Suppressor macrophage treated with lipopolysaccharide for 4 hours (primary cell): ENCODE measurements around the gene PNPLA7.
A peak's percentile ranks its signal among the peaks of the same experiment; 100 is the strongest.

ENCODE experiments used
- DNase-seq: peaks from one replicate; pipeline ENCODE4 v3.0.0-alpha.2; 2020

The PNPLA7 gene

DNA sequence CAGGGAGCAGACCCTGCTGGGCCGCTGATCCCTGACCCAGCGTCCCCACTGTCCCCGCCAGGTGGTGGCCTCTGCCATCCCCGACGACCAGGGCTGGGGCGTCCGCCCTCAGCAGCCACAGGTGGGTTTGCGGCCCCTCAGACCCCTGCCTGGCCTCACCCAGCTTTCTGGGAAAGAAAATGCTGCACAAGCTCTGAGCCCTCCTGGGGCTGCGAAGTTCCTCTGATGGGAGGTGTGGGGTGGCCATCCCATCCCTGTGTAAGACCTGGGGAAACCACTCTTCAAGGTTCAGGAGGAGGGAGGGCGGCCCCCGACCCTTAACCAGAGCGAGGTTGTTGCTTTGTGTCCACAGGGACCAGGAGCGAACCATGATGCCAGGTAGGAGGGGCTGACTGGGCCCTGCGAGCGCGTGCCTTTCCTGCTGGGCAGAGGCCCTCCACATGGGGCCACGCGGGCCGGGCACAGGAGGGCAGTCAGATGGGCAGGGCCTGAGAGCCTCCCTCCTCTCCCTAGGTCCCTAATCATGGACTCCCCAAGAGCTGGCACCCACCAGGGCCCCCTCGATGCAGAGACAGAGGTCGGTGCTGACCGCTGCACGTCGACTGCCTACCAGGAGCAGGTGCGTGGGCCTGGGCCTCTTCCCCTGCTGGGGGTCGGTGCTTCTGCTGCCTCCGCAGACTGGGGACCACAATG lies 119.3 kb downstream of the PNPLA7 start:
- DNase-seq, result no peak

DNA sequence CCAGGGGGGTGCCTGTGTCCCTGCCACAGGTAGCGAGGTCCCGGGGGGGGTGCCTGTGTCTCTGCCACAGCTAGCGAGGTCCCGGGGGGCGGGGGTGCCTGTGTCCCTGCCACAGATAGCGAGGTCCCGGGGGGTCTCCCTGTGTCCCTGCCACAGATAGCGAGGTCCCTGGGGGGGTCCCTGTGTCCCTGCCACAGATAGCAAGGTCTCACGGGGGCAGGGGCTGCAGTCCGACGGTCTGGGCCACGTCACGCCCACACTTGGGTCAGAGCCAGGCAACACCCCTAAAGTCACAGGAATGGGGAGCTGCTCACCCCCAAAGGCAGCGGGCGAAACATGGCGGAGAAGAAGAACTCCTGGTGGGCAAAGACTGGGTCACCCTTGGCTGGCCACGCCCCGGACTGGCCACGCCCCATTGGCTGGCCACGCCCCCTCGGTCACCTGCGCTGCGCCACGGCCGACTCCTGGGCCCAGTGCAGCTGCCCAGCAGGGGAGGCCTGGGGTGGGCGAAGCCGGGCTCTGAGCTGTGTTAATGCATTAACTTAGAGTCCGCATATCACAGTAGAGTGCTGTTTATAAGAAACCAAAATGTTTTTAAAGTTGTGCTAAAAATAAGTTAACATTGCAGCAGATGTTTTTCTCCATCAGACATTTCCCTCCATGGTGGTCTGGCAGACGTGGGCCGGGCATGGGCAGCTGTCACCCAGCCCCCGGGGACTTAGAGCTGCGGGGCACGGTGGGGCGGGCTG lies 120.1 kb downstream of the PNPLA7 start:
- DNase-seq, result no peak

DNA sequence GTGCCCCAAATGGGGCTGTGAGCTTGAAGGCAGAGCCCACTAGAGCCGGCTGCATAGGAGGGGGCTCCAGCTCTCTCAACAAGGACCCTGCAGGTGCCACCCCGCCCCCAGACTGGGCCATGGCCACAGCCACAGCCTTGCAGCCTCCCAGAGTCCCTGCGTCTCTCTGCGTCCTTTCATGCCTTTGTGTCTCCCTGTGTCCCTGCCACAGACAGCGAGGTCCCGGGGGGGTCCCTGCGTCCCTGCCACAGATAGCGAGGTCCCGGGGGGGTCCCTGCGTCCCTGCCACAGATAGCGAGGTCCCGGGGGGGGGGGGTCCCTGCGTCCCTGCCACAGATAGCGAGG lies 120.7 kb downstream of the PNPLA7 start:
- DNase-seq, result no peak

DNA sequence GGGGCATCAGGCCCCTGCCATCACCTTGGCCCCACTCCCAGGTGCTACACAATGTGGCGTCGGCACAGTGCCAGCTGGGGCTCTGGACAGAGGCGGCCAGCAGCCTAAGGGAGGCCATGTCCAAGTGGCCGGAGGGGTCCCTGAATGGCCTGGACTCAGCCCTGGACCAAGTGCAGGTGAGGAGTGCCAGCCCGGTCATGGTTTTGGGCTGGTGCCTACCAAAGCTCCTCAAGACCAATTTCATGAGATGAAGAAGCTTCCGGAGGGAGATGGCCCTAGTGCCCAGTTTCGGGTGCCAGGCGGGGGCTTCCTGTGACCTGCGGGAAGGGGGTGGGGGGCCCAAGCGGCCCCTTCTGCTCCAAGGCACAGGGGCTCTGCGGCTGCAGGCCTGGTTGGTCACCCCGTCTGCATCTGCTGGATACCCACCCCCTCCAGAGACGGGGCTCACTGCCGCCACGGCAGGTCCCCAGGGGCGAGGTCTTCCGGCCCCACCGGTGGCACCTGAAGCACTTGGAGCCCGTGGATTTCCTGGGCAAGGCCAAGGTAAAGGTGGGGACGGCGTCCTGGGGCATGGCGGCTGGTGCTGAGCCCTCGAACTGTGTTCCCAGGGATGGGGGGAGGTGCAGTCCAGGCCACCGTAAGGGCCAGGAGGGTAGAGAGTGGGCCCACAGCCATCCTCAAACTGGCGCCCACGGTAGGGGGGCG lies 121.2 kb downstream of the PNPLA7 start:
- DNase-seq, result no peak

DNA sequence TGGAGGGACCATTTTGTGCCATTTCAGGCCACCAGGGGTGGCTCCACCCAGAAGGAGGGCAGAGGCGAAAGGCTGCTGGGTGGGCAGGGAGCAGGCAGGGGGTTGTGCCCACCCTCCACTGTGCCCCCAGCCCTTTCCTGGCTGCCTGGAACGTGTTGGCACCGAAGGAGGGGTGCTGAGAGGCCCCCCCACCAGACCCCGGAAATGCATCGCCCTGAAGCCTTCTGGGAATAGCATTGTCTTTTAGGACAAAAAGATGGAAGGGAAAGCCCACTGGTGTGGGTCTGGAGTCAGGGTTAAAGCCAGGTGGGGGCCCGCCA lies 121.9 kb downstream of the PNPLA7 start:
- no peak for DNase-seq

DNA sequence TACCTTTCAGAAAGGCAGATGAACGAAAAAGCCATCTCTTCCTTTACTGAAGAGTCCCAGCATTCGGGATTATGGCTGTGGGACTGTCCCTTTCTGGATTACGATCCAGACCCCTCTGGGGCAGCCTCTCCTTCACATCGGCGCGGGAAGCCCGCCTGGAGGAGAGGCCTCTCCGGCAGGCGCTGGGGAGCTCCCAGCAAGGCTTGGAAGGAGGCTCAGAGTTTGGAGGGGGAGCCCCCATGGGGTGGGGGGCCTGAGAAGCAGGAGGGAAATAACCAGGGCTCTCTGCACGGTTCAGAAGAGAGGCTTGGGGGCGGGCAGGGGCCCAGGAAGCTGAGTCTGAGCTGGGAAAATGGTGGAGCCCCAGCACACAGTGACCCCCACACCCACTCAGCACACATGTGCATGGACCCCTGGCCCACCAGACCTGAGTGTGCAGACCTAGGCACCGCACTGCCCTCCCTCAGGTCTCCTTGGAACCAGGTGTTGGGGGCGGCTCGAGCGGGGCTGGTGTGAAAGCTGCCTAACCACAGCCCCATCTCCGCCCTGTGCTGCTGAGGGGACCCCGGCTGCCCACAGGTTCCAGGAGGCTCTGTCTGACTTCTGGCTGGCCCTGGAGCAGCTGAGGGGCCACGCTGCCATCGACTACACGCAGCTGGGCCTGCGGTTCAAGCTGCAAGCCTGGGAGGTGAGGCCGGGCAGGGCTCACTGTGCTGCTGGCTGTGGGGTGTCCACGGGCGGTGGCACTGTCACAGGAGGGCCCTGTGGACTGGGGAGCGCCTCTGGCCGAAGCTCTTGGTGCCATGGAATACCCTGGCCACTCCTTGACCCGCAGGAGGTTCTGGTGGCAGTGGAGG lies 122.5 kb downstream of the PNPLA7 start:
- DNase-seq, result no peak

DNA sequence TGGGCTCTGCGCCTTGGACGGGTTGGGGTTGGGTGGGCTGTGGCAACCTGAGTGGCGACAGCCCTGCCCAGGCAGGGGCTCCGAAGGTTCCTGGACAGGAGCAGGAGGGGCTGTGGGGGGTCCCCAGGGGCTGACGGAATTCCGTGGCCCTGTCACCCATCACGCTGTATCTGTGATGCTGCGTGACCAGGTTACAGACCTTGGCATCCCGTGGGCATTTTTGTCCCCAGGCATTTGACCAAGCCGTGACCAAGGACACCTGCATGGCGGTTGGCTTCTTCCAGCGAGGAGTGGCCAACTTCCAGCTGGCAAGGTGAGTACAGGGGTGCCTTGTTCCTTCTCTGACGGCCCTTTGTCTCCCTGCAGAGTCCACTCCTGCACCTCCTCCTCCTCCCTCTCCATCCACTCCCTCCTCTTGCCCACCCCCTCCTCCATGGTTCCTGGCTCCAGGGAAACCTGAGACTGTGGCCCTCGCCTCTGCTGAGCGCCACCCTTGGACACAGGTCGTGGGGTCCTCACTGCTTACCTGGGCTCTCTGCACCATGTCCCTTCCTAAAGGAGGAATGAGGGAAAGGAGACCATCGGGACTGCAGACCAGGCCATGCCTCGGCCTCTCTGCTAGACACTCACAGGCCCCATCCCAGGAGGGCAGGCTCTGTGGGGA lies 124.1 kb downstream of the PNPLA7 start:
- DNase-seq, result no peak

DNA sequence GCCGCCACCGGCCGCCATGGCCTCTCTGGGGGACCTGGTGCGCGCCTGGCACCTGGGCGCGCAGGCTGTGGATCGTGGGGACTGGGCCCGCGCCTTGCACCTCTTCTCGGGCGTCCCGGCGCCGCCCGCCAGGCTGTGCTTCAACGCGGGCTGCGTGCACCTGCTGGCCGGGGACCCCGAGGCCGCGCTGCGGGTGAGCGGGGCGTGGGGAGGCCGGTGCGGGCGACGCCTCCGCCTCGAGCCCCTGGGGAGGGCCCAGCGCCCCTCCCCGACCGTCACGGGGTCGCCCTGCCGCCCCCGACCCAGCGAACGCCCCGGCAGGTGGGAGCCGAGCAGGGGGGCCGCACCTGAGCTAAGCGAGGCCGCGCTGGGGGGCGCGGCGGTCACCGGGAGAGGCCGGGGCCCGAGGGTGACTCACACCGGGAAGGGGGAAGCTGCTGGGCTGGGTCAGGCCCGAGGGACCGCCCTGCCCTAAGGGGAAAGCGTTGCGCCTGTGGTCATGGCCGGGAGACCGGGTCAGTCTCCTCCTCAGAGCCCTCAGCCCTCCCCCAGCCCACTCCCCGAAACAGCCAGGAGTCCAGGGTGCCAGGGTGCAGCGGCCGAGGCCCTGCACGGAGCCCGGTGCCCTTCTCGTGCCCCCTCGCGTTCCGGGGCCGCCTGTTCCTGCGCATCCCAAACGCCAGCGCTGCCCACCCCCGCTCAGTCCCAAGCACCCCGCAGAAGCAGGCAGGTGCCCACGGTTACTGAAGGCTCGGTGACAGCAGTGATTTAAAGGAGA lies 126.5 kb downstream of the PNPLA7 start:
- no peak for DNase-seq

DNA sequence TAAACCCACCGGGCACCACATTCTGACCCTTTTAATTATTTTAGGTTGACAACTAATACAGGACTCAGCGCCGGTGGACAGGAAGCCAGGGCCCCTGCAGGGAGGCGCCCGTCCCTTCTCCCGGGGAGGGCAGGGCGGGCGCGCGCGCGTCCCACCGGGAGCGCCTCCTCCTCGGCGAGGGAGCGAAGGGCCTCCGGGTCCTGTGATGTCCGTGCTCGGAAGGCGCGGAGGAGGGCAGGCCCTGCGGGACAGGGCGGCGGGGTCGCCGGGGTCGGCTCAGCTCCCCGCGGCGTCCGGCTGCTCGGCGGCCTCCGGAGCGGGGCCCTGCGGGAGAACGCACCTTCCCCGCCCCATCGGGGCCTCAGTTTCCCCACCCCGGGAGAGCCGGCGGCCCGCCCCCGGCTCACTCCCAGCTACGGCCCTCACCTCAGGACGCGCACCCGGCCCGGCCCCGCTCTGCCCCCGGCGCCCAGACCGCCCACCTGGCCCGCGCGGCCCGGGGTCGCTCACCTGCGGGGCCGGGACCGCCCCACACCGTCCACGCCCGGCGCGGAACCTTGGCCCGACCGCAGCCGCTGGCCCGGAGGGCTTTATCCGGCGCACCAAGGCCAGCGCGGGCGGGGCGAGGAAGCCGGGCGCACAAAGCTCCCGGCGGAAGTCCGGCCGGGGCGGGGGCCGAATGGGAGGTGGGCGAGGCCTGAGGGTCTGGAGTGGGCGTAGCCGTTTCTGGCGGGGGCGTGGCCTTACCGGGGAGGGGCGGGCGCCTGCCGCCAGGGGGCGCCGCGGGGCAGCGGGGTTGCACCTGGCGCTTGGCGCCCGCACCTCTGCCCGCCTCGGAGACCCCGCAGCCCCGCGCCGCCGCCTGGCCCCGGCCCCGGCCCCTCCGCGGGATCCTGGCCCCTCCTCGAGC lies 127.3 kb downstream of the PNPLA7 start, which contains the start of the genes EXD3 and NOXA1:
Gene EXD3 (minus strand): TSS at position 559 of the 910 bp plus-strand sequence. CDS start 27,805 bp downstream, outside the sequence.
Gene NOXA1 (plus strand): TSS at position 790 of the 910 bp plus-strand sequence. CDS start 137 bp downstream, outside the sequence.
- DNase-seq, result peak; percentile 99

DNA sequence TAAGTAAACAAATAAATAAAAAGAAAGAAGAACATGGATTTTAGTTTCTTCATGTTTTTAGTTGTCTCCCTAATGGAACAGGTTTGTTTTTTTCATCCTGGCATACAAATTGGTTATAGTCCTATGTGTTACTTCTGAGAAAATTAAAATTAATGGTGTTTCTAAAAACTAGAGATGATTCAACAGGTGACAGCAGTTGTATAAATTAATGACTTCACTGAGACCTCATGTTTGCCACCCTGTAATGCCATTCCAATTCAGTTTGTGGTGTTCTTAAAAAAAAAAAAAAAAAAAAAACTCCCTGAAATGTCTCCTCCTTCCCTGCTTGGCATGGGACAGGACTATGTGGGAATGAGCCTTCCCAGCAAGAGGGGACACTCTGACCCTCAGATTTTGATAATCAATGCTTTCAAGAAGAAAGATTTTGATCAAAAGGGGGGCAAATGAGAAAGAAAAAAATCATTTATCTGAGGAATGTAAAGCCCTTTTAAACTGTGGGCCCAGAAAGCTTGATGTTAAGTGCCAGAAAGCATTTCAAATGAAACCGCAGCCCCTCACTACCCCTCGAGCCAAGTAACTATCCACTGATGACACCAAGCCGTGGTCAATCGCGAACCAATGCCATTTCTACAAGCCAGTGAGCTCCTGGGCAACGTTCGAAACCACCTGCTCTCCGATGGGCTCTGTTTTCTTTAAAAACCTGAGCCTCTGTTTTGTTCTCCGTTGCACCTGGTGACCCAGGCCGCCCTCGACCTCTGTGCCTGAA lies 128.2 kb downstream of the PNPLA7 start:
- DNase-seq, result no peak

DNA sequence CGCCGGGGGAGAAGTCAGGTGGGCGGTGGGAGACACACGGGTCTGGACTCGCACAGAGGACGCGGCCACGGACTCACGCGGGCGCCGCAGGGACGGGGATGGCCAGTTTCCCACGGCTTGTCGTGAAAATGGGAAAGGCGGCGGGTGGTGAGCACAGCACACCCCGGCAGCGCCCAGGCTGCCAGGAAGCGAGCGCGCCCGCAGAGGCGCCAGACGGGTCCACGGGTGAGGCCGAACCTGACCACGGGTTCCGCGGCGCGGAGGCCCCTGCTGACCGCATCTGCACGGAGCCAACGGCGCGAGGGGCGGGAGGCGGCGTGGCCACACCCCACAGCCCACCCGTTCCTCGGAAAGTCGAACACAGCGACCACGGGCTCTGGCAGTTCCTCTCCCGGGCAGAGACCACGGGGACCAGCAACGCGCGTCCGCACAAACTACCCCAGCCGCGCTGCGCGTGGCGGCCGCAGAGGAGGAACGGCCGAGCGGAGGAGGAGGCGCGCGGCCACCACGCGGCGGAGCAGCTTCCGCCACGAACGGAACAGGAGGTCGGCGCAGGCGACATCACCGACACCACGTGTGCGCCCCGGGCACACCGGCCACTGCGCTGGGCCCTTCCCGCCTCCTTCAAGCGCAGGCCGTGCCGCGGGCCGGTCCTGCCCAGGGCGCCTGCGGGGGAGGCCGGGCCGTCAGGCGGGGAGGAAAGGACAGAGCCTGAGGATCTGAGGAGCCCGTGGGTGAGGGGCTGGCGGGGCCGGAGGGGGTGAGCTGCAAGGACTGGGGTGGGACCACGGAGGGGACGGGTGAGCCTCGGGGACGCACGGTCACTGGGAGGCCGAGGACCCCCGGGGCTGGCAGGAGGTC lies 132.8 kb downstream of the PNPLA7 start:
- no peak for DNase-seq

DNA sequence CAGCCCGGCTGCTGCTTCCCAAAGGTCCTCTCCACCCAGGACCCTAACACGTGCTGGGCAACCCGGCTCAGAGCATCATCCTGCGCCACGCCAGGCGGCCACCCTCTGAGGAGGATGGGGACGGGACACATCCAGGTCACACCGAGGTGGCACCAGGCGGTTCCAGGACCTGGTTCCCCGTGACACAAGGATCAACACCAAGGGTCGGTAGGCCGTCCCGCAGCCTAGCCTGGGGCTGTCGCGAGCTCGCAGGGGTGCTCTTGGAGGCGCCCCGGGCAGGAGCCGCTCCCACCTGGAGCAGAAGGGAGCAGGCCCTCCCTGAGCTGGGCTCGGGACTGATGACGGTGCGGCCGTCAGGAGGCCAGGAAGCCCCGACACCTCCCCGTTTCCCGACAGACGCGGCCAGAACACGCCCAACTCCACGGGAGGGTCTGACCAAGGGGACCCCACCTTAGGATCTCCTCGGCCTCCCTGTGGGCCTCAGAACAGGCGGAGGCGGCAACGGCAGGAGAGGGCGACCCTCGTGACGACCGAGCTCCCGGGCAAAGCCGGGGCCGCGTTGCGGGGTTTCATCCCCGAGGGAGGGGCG lies 133.5 kb downstream of the PNPLA7 start:
- DNase-seq, result no peak

DNA sequence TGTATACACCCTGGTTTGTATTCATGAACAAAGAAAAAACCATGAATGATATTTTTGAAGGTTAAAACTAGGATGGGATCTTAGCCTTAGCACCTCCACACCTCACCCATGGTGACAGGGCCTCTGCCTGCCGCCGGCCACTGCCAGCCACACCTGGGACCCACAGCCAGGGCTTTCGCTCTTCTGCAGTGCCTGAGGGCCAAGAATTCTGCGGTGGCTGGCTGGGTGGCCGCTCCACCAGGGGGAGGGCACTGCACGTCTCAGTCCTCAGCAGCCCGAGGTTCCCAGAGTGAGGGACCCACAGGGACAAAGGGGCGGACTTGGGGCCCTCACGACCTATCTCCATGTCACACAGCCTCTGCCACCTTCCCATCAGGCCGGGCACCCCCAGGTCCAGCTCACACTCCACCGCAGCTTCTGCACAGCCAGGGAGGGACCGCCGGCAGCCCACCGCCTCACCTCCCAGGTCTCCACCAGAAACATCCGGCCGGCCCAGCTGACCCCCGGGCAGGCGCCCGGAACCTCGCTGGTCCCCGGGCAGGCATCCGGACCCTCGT lies 134.1 kb downstream of the PNPLA7 start:
- DNase-seq, result no peak

DNA sequence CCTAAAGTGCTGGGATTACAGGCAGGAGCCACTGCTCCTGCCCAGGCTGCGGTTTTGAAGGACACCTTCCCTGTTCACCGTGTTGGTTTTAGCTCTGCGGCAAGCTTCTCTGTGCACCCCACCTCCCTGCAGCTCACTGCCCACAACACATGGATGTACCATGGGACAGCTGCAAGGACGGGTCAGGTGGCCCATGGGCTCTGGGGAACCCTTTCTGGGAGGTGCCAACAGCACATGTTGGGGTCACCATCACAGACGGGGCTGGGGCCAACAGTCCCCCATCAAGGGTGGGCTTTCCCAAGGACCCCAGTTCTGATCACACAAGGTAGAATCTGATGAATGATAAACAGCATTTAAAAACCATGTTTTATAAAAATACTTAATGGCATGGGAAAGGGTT lies 134.8 kb downstream of the PNPLA7 start:
- DNase-seq, result no peak

DNA sequence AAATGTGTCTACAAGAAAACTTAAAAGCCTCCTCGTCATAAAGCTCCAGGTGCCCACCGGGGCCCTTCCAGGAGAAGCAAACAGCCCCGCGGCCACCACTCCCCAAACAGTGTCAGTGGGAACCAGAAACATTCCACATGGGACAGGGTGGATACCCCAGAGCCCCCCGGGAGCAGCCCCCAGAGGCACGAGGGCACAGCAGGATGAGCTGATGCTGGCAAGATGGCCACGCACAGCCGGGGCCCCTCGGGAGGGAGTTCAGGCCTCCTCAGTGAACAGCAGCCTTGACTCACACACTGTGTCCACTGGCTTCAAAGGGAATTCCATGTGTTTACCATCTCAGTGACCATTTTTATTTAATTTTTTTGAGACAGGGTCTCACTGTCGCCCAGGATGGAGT lies 137.8 kb downstream of the PNPLA7 start:
- no peak for DNase-seq

DNA sequence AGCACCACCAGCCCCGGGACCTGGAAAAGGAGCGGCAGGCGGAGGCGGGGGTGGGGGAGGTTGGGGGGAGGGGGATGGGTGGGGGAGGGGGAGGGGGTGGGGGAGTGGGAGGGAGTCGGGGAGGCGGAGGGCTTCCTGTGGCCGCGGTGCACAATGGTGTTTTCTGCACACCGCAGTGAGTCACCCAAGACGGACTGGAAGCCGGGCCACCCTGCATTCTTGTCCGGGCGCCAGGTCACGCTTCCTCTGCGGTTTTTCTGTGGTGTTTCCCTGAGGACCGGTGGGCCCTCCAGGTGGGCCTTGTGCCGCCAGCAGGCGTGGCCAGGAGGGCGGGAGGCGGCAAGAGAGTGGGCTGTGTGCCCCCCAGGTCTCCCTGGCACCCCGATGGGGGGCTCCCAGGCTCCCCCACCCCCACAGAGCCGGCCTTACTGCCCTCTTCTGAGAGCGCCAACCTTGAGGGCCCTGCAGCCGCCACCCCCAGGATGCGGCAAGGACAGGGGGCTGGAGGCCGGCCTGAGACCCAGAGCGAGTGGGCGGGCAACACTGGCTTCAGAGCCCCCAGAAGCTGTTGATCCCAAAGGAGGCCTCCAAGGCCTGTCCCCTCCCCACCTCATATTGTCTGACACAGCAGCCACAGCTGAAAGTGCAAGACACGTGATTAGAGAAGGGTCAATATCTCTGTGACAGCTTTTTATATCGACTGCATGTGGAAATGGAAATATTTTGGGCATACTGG lies 138.4 kb downstream of the PNPLA7 start:
- no peak for DNase-seq

DNA sequence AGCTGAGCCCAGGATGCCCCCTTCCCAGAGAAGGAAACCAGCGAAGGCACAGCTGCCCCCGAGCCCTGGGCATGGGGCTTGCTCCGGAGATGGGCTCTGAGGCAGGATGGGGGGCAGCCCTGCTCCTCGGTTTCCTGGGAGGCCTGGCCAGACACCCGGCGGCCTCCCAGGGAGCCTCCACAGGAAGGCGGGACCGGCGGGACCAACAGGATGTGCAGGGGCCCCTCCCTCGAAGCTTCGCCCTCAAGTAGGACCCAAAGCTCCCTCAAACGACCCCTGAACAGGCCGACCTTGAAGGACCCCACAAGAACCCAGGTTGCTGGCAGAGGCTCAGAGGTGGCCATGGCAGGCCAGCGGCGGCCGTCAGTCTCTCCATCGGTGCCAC lies 138.9 kb downstream of the PNPLA7 start:
- DNase-seq, result no peak
